Transverse colon (tissue), 3 donors: ENCODE data around the gene TNS3.

Source experiments
- CTCF ChIP-seq, 5 experiments: fragments of 200-600 bp in 3 of 5; fragments of 450-650 bp in 2 of 5; sonication (generic) in 3 of 5; IDR thresholded peaks; 1 replicate in 2 of 5; 2 replicates in 3 of 5; pipeline ENCODE4 v1.5.1; 2016 to 2017; ENCODE audit warnings: antibody characterized with exemption in 5 of 5, inconsistent platforms in 3 of 5, mild to moderate bottlenecking in 2 of 5, moderate library complexity in 1 of 5
- EP300 ChIP-seq: sonication (generic); formaldehyde crosslinking; IDR thresholded peaks from one replicate; pipeline ENCODE4 v1.6.1; 2017; ENCODE audit warnings: antibody characterized with exemption, low read depth
- POLR2A ChIP-seq: fragments of 450-650 bp; IDR thresholded peaks from one replicate; pipeline ENCODE4 v1.6.1; 2016; ENCODE audit warnings: antibody characterized with exemption, mild to moderate bottlenecking, moderate library complexity

DNA sequence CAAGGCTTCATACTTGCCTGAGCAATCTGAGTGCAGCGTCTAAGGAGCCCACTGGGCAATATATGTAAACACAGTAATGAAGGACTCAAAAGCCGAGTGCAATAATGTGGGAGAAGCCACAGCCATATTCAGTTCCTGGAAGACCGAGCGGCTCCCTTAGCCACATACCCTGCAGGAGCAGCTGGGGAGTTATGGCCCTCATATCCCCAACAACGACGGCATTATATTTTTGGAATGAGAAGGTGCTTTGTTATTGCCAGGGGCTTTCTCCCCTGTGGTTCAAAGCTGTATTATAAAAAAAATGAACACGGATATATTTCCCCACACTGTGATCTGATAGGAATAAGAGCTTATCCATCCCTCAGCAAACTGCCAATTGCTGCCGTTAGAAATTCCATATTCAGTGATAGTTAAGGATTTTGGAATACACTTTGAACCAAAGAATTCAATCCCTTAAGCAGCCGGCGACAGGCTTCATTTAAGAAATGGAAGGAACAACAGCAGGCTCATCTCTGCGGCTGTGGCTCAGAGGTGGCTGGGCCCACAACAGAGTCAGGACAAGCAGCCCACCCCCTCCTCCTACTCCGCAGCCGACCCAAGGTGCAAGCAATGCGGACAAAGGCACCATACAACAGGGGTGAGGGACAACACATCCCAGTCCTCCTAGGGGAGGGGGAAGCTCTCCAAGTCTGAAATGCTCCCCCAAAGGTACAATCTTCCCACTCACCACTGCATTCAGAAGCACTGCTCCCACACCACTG, 77.2 kb downstream of the TNS3 start:
- TF ChIP-seq CTCF (IDR thresholded peaks at IDR 0.05) (no peak), POLR2A (no peak), EP300 (no peak)
